RWPE1 (cell line): ENCODE measurements around the gene ARF5.
"Not testable (repeated sequence)": the region's sequence is repeated elsewhere in the genome, so short reads cannot be mapped to it uniquely, and the experiment has no call there.

Experiments used
- CTCF ChIA-PET: fragments of 350-600 bp; sonication (Branson Sonifier 250); formaldehyde crosslinking; extraction: SDS; loops from one replicate; lab custom pipeline; 2021; lab: Yijun Ruan, JAX
- POLR2A ChIA-PET: fragments of 400-600 bp; formaldehyde crosslinking; extraction: SDS; loops from one replicate; lab custom pipeline; 2020; ENCODE audit warnings: antibody characterized with exemption; ENCODE audit not compliant: low non-redundant PET; lab: Yijun Ruan, JAX
- DNase-seq: peaks from one replicate; pipeline ENCODE4 v3.0.0; 2012; ENCODE audit warnings: low spot score
- H3K27ac ChIP-seq: fragments of 450-650 bp; 2 replicates; pipeline ENCODE4 v1.5.1; 2017
- TF ChIP-seq, protein P1 (sequence below): fragments of 450-650 bp; conservative IDR thresholded peaks from 2 replicates; pipeline ENCODE4 v1.5.1; 2017; ENCODE audit warnings: low read depth, mild to moderate bottlenecking

The ARF5 gene

DNA sequence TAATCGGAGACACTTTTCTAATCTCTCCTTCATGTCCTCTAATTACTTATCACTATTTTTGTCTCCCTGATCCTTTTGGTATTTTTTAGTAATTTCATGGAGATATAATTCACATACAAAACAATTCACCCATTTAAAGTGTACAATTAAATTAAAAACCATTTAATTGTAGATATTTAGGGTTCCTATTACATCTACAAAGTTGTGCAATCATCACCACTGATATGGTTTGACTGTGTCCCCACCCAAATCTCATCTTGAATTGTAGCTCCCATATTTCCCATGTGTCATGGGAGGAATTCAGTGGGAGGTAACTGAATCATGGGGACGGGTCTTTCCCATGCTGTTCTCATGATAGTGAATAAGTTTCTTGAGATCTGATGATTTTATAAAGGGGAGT is 31.8 kb upstream of the ARF5 start:
- ChIA-PET POLR2A (no interaction called here), CTCF (no interaction called here)
- DNase-seq, result no peak
- TF ChIP-seq, protein P1, sequence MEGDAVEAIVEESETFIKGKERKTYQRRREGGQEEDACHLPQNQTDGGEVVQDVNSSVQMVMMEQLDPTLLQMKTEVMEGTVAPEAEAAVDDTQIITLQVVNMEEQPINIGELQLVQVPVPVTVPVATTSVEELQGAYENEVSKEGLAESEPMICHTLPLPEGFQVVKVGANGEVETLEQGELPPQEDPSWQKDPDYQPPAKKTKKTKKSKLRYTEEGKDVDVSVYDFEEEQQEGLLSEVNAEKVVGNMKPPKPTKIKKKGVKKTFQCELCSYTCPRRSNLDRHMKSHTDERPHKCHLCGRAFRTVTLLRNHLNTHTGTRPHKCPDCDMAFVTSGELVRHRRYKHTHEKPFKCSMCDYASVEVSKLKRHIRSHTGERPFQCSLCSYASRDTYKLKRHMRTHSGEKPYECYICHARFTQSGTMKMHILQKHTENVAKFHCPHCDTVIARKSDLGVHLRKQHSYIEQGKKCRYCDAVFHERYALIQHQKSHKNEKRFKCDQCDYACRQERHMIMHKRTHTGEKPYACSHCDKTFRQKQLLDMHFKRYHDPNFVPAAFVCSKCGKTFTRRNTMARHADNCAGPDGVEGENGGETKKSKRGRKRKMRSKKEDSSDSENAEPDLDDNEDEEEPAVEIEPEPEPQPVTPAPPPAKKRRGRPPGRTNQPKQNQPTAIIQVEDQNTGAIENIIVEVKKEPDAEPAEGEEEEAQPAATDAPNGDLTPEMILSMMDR, result no peak
- H3K27ac ChIP-seq, result no peak overlapping the region

DNA sequence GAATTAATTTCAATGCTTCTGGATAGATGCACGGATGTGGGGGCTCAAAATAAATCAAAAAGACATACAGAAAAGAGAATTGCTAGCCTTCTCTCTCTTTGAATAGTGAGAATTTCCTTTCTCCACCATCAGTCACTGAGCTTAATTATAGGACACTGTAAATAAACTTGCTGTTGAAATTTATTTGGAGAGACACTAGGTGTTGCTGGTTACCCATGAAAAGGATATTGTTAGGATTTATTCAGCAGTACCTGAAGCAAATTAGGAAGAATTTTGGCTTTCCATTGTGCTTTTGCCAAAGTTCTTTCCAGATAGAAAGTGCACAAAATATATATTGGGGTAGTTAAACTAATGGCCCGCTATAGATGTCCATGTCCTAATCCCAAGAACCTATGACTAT is 30.4 kb upstream of the ARF5 start:
- H3K27ac ChIP-seq, result no peak overlapping the region
- TF ChIP-seq, protein P1, result no peak
- POLR2A ChIA-PET, result no interaction called here
- DNase-seq, result no peak
- CTCF ChIA-PET, result no interaction called here

DNA sequence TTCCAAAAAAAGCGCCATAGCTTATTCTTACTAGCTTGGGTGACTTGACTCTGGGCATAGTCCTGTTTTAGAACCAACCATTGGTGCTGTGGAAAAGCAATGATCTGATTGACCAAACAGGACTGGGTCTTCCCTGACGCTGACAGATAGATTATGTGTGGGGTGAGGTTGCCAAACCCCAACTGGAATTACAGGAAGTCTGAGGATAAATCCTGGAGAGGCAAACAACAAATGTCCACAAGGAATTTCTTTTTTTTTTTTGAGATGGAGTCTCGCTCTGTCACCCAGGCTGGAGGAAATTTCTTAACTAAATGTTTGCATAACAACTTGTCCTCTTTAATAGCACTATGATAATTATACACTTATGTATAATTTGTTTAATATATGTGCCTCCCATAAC is 22.0 kb upstream of the ARF5 start:
- ChIA-PET CTCF (no interaction called here), POLR2A (no interaction called here)
- DNase-seq, result no peak
- TF ChIP-seq, protein P1, result no peak
- H3K27ac ChIP-seq, result no peak overlapping the region

DNA sequence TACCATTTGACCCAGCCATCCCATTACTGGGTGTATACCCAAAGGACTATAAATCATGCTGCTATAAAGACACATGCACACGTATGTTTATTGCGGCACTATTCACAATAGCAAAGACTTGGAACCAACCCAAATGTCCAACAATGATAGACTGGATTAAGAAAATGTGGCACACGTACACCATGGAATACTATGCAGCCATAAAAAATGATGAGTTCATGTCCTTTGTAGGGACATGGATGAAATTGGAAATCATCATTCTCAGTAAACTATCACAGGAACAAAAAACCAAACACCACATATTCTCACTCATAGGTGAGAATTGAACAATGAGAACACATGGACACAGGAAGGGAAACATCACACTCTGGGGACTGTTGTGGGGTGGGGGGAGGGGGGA is 20.2 kb upstream of the ARF5 start:
- CTCF ChIA-PET, DNase-seq, POLR2A ChIA-PET, H3K27ac ChIP-seq: not testable (repeated sequence)

DNA sequence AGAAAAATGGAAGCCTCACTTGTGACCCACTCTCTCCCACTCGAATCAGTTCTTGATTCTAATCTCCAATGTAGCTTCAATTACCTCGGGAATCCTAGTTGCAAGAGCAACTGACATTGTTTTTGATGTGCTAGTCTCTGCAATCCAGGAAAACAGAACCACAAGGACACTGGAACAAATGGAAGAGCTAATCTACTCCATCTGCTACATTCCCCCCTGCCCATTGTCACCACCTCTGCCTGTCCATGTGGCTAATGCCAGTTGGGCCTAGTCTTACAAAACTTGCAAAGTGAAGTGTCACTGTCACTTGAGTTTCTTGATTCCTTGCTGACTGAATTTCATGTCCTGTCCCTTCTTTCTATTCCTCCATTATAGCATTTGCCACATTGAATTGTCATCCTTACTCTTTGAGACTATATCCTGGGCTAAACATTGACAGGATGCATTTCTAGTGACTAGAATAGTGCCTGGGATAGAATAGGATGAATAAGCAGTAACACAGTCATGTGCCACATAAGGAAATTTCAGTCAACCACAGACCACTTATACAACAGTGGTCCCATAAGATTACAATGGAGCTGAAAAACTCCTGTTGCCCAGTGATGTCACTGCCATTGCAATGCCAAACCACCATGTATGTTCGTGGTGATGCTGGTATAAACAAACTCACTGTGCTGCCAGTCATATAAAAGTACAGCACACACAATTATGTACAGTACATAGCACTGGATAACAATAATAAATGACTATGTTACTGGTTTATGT is 16.3 kb upstream of the ARF5 start:
- DNase-seq, result no peak
- H3K27ac ChIP-seq, result no peak overlapping the region
- ChIA-PET CTCF (no interaction called here), POLR2A (no interaction called here)
- TF ChIP-seq, protein P1, result no peak

DNA sequence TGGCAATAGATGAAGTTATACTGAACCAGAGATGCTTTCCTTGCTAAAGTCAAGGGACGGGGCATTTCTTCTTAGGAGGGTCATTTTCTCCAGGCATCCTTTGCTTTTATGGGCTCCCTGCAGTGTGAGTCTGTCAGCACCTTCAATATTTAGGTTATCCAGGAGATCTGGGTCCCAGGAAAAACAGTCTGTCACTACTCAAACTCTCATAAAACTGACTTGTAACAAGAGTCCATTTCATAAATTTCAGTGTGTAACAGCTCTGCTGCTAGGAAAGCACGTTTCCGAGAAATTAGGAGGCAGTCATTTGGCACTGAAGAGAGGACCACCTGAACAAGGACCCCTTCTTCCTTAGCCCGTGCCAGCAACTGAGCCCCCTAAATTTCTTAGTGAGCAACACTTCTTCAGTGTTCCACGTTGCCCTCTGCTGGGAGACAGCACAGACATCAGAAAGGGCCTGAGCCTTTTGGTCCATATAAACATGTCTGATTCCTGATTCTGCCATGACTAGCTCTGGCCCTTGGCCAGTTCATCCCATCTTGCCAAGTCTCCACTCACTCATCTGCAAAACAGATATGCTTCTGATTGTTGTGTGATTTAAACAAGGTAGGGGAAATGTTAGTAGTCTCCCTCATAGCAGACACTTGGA is 10.1 kb upstream of the ARF5 start:
- ChIA-PET CTCF (interaction anchor here (1.4 kb wide), 1 partner anchor 10 kb away, joined by 3 read pairs; the partner anchor contains the start of gene ARF5), POLR2A (no interaction called here)
- TF ChIP-seq, protein P1, result no peak
- H3K27ac ChIP-seq, result no peak overlapping the region
- no peak for DNase-seq

DNA sequence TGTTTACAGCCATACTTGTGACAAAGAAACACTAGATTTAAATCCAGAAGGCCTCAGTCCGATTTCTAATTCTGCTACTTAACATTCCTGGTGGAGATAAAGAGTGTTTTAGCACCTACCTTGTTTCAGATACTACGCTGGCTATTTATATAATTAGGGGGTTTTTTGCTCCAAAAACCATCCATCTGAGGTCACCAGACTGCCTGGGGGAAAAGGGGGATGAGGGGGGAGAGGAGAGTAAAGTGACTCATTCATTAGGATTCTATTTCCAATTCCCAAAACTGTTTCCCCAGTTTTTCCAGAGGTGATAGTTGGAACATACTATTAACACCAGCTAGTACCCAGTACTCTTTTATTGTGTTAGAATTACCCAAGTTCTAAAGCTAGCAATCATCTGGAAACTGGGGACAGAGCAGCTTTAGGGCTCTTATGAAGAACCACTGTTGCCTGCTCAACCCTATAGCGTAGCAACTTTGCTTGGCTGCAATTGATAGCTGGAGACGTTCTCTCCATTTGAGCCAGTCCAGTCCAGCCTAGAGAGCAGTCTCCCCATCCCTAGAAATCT is 9.4 kb upstream of the ARF5 start:
- H3K27ac ChIP-seq, result no peak overlapping the region
- TF ChIP-seq, protein P1, result no peak
- ChIA-PET CTCF (interaction anchor here (1.4 kb wide), 1 partner anchor 10 kb away, joined by 3 read pairs; the partner anchor contains the start of gene ARF5), POLR2A (interaction anchor here (0.5 kb wide), 1 partner anchor 10 kb away, joined by 4 read pairs; no protein-coding TSS in a partner anchor)
- no peak for DNase-seq
